NCI-H2107 (cell line): ENCODE results near the gene RAC2.

ENCODE experiments used
- DNase-seq: peaks from one replicate; lab custom pipeline; 2025; lab: John Stamatoyannopoulos, UW

The RAC2 gene

DNA sequence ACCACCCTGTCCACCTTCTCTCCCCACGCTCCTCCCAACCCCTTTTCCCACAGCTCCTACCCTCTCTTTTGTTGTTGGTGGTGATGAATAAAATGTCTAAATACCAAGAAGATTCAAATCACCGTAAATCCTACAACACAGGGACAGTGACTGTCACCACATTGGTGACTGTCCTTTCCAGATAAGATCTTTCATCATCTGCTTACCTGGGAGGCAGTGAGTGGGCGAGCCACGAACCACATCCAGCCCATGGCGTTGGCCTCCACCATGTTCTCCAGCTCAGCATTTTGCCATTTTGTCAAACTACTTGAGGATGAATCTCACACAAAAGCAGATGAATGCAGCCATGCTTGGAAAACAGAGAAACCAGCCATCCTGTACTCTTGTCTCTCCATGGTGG, 31.6 kb upstream of the RAC2 start:
- no peak for DNase-seq

GRCh38 chr22:37275134-37275533, 31.1 kb upstream of the RAC2 start:
- DNase-seq, result no peak

DNA sequence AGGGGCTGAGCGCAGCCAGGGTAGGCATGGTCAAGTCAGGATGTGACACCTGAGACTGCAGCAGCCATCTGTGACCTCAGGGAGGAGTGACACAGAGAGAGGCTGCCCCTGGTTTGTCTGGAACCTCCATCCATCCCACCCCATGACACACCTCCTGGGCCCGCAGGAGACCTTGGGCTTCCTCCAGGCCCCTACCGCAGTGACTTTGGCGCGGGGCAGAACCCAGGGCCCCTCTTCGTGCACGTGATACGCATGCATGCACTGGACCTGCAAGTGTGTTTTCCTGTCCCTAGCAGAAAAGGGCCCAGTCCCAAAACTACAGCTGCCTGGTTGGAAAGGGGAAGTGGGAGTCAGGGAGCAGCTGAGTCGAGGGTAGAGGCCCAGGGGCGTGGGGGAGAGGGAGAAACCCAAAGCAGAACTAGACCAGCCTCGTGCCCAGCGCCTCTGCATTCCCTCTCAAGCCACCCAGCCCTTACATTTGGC, 30.4 kb upstream of the RAC2 start:
- DNase-seq, result no peak

GRCh38 chr22:37273846-37274225, 29.8 kb upstream of the RAC2 start:
- DNase-seq, result no peak

DNA sequence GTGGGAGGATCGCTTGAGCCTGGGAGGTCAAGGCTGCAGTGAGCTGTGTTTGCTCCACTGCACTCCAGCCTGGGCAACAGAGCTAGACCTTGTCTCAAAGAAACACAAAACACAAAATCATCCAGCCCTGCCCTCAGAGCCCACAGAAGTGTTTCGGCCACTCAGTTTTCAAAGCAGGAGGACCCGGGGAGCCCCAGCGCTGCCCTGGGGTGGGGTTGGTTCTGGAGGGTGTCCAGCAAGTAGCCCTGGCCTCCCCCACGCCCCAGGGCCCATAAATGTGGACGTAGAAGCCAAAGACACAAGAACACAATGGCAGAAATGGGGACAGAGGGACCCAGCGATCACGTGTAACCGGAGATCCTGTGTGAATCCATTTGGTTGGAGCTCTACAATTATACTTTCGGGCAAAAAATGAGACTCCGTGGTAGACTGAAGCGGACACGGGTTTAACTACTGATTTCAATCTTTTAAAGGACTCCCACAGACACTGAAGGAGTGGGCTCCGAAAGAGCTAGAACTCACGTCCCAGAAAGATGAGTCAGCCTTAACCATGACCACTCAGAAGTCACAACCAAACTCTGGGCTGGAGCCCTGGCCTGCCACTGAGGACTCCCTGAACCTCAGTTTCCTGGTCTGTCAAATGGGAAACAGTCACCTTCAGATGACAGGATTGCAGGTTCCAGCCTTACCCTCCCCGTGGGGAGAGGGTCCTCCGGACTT, 29.2 kb upstream of the RAC2 start:
- DNase-seq, result no peak

DNA sequence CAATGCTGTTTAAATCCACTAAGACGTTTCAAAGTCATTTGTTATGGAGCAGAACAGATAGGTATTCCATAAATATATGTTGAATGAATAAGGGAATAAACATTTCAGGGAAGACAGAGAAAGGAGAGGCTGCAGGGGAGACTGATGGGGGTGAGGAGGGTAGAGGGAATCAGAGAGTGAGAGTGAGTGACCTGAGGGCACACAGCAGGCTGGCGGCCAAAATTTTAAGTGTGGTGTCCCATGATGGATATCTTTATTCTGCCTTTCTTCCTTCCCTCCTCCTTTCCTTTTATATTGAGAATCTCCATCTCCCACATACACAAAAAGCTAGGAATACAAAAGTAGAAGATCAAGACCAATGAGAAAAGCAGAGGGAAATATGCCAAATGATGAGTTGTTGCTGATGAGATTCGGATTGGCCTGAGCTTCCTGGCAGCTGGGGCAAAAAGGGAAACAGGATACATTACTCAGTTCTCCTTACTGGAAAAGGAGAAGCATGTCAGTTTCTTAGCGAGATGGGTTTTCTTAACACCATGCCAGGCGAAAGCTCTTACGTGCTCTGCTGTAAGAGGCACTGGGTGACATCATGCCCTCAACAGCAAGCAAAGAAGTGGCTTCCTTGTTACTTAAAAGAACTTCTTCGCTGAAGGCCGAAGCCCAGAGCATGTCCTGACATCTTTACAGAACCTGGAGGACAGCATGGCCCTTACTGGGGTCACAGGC, 27.0 kb upstream of the RAC2 start:
- DNase-seq, result no peak

- no peak for DNase-seq
Measured at GRCh38 chr22:37269936-37270678, 26.0 kb upstream of the RAC2 start.

DNA sequence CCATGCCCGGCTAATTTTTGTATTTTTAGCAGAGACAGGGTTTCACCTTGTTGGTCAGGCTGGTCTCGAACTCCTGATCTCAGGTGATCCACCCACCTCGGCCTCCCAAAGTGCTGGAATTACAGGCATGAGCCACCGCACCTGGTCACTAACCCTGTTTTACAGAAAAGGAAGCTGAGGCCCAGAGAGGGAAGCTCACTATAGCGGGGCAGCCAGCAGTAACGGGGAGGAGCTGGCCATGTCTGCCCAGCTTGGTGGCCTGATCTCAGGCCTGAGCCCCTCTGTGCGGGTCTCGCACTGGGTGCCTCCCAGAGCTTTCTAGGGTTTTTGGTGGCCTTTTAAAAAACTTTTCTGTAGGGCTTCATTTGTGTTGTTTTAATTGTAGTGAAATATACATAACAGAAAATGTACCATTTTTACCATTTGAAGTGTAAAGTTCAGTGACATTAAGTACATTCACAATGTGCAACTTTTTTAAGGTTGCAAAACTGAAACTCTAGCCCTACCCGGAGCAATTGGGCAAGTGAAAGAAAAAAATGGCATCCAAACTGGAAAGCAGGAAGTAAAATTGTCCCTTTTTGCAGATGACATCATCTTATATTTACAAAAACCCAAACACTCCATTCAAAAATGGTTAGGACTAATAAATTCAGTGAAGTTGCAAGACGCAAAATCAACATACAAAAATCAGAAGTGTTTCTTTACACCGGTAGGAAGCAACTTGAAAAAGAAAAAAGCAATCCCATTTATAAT, 23.8 kb upstream of the RAC2 start:
- no peak for DNase-seq

GRCh38 chr22:37267135-37267587, 23.1 kb upstream of the RAC2 start:
- no peak for DNase-seq

GRCh38 chr22:37266581-37267134, 22.6 kb upstream of the RAC2 start:
- DNase-seq, result no peak

DNA sequence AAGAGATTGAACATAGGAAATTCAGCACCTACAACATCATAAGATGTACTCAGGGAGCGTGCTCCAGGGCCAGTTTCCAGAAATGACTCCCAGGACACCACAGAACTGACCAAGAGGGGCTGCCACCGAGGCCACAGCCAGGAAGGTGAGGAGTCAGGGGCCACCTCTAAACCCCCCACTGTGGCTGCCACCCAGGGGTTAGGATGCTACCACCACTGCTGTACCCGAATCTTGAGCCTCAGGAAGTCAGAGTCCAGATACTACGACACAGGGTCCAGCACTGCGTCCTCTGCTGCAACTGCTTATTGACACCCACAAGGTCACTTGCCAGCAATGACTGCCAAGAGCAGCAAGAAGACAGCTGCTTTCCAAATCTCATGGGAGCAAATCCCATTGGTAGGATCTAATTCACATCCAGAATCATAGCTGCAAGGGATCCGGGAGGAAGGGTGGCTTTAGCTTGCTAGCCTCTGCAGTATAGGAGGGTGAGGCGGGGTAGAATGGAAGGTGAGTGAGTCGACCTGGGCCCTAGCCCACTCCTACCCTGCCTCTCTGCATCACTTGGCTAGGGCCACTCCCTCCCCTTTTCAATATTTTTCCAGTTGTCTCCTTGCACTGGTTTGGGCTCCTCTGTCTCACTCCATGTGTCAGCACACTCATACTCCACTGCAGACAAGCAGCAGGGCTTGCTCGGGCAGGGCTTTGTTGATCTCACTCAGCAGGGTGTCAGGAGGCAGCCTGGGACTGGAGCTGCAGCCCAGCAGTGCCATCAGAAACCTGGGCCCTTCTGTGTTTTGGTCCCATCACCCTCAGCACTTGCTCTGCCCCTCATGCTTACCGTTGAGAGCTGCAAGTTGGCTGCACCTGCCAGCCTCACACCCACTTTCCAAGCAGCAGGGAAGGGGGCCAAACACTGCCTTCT, 20.2 kb upstream of the RAC2 start:
- no peak for DNase-seq

GRCh38 chr22:37262346-37262745, 18.3 kb upstream of the RAC2 start:
- DNase-seq, result no peak

- DNase-seq, result no peak
Measured at GRCh38 chr22:37260901-37261336, 16.9 kb upstream of the RAC2 start.

- no peak for DNase-seq
Measured at GRCh38 chr22:37260155-37260795, 16.2 kb upstream of the RAC2 start.

GRCh38 chr22:37259540-37260029, 15.5 kb upstream of the RAC2 start:
- no peak for DNase-seq

GRCh38 chr22:37258753-37259401, 14.8 kb upstream of the RAC2 start:
- no peak for DNase-seq

GRCh38 chr22:37258005-37258752, 14.1 kb upstream of the RAC2 start:
- DNase-seq, result no peak

- no peak for DNase-seq
Measured at GRCh38 chr22:37256075-37256726, 12.1 kb upstream of the RAC2 start.
